Measurements from ENCODE around the gene SHANK1. TPM values are rescaled to one million over a fixed set of nuclear protein-coding genes. Genes with fewer than 3 reads are reported as not detected.

SHANK1 gene
- total and polyA plus RNA-seq, 12 donors = 1.5 to 22.6 (median 9.0) TPM

DNA sequence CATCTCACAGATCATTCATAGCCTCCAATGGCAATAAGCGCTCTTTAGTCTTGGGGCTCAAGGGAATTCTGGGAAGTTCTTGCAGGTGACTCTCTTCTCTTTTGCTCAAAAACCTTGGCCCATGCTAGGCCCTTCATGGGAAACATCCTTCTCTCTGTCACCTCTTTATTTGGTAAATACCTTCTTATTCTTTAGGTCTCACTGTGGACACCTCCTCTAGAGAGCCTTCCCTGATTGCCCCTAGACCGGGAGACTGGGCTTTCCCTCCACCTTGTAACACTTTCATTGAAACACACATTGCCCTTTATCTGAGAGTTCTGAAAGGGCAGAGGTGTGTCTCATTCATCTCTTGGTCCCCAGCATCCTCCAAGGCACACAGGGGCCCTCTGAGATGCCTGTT is 68.4 kb downstream of the SHANK1 start:
- H3K36me3 ChIP-seq (replicated peaks in 1 of 2) = no peaks in the 10 kb centered on the region
- H3K4me1 ChIP-seq (replicated peaks in 1 of 2) = no peaks in the 10 kb centered on the region
- H3K27me3 ChIP-seq = peaks cover 9% of the 10 kb centered on the region
- TF ChIP-seq, protein P1, sequence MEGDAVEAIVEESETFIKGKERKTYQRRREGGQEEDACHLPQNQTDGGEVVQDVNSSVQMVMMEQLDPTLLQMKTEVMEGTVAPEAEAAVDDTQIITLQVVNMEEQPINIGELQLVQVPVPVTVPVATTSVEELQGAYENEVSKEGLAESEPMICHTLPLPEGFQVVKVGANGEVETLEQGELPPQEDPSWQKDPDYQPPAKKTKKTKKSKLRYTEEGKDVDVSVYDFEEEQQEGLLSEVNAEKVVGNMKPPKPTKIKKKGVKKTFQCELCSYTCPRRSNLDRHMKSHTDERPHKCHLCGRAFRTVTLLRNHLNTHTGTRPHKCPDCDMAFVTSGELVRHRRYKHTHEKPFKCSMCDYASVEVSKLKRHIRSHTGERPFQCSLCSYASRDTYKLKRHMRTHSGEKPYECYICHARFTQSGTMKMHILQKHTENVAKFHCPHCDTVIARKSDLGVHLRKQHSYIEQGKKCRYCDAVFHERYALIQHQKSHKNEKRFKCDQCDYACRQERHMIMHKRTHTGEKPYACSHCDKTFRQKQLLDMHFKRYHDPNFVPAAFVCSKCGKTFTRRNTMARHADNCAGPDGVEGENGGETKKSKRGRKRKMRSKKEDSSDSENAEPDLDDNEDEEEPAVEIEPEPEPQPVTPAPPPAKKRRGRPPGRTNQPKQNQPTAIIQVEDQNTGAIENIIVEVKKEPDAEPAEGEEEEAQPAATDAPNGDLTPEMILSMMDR (IDR thresholded peaks at IDR 0.05) = no peak
- TF ChIP-seq POLR2A (IDR thresholded peaks at IDR 0.05) = no peak
- H3K4me3 ChIP-seq = no peak overlapping the region
- no peak for DNase-seq
- H3K9me3 ChIP-seq (replicated peaks in 1 of 3) = no peaks in the 10 kb centered on the region
- no peak overlapping the region for H3K27ac ChIP-seq
- 70 to 82% (median 79%) methylated on average over 2 of the region's 2 CpGs for WGBS, 4 donors
- intact Hi-C loops (cut with DNase I) = no loop called here

DNA sequence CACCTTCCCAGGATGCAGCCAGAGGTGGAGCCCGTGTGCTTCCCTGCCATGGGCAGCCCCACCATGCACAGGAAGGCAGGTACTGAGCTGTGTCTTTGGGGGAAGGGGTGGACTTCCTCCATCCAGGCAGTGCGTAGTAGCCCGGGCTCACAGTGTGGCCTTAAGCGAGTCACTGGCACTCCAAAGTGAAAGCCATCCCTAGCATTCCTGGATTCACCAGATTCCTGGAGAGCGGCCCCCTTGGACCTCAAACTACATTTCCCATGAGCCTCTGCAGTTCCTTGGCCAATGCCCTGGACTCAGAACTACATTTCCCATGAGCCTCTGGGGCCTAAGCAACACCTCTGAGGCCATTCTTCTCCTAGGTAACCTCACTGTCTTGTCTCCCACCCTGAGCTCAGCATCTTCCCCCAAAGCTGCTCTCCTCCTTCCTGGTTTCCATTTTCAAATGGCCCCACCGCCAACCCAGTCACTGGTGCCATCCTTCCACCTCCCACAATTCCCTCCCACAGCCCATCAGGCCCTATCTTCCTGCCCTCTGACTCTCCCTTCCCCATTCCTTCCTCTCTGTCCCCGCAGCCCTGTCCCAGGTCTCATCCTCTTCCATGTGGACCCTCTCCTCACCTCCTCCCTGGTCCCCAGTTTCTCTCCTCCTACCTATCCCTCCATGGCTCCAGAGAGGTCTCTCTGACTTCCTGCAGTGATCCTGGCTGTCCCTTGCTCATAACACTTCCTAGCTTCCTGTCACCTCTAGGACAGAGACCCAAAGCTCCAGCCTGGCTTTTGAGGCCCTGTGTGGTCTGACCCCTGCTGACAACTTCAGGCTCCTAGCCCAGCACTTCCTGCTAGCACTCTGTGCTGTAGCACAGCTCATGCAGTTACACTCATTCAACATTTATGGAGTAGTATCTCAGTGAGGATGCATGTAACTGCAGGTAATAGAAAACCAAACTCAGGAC is 69.9 kb downstream of the SHANK1 start, which contains the start of gene C19orf81:
C19orf81 (plus strand) TSS at position 13 of the 959 bp plus-strand sequence; CDS start at position 13, 0 bp downstream.
- Histone ChIP-seq H3K4me3 (no peak within 1 kb of the TSS), H3K4me1 (replicated peaks in 1 of 2) (no peaks in the 10 kb centered on the region), H3K27ac (no peak within 1 kb of the TSS), H3K9me3 (replicated peaks in 1 of 3) (no peaks in the 10 kb centered on the region), H3K27me3 (peaks cover 9% of the 10 kb centered on the region), H3K36me3 (replicated peaks in 1 of 2) (no peaks in the 10 kb centered on the region)
- TF ChIP-seq, protein P1 (IDR thresholded peaks at IDR 0.05) = no peak
- no peak for TF ChIP-seq POLR2A (IDR thresholded peaks at IDR 0.05)
- no peak for DNase-seq
- WGBS, 4 donors = 31 to 55% (median 34%) methylated on average over 4 to 7 of the region's 7 CpGs
- intact Hi-C loops (cut with DNase I) = no loop called here

DNA sequence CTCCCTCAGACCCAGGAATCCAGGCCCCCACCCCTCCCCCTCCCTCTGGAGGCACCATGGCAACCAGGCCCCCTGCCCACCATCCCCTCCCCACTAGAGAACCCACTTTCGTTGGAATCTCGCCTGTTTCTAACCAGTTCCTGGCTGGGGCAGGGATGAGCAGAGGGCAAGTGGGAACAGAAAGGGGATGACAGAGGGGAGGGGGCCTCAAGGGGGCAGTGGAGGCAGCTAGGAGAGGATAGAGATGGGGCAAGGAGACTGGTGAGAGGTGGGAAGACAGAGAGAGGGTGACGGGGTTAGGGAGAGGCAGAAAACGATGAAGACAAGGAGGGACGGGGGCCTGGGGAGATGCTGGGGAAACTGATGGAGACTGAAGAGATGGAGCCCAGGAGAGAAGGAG is 70.9 kb downstream of the SHANK1 start:
- Histone ChIP-seq H3K9me3 (replicated peaks in 1 of 3) (no peaks in the 10 kb centered on the region), H3K27me3 (peaks cover 9% of the 10 kb centered on the region), H3K27ac (no peak overlapping the region), H3K4me1 (replicated peaks in 1 of 2) (no peaks in the 10 kb centered on the region), H3K36me3 (replicated peaks in 1 of 2) (no peaks in the 10 kb centered on the region), H3K4me3 (no peak overlapping the region)
- no peak for DNase-seq
- WGBS, 4 donors = 31 to 36% (median 34%) methylated on average over 5 of the region's 5 CpGs
- TF ChIP-seq, protein P1 (IDR thresholded peaks at IDR 0.05) = no peak
- no peak for TF ChIP-seq POLR2A (IDR thresholded peaks at IDR 0.05)
- intact Hi-C loops (cut with DNase I) = no loop called here

DNA sequence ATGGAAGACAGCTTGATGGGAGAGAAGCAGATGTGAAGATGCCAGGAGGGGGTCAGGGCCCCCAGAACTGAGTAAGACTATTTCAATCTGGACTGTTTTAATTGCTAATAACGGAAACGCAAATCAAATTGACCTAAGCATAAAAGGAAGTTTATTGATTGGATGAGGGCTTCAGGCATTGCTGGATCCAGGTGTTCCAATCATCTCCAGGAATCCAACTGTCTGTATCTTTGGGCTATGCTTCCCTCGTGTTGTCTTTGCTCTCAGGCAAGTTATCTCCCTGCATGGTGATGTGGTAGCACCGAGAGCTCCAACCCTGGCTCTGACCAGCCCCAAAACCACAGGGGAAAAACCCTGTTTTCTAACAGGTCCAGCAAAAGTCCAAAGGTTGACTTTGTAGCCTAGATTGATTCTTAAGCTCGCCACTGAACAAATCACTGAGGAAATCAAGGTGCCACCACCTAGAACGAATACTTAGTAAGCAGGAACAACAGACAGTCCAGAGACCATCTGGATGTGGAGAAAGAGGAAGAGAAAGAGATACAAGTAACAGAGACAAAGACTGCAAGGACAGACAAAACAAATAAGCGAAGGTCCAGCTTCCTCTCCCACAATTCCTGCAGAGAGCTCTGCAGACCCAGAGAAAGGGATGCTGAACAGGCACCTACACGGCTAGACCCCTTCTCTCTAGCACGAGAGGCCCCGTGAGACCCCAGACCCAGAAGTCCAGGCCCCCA is 71.6 kb downstream of the SHANK1 start:
- intact Hi-C loops (cut with DNase I) = no loop called here

More for the DNA sequence above, 71.6 kb downstream of the SHANK1 start:
- Histone ChIP-seq H3K36me3 (replicated peaks in 1 of 2) (no peaks in the 10 kb centered on the region), H3K4me3 (no peak overlapping the region), H3K27me3 (peaks cover 9% of the 10 kb centered on the region), H3K4me1 (replicated peaks in 1 of 2) (no peaks in the 10 kb centered on the region), H3K9me3 (replicated peaks in 1 of 3) (no peaks in the 10 kb centered on the region), H3K27ac (no peak overlapping the region)
- TF ChIP-seq, protein P1 (IDR thresholded peaks at IDR 0.05) = no peak
- TF ChIP-seq POLR2A (IDR thresholded peaks at IDR 0.05) = no peak
- no peak for DNase-seq
- 52 to 61% (median 55%) methylated on average over 10 of the region's 10 CpGs for WGBS, 4 donors
